HG03571 (cell line): ENCODE results near the gene TPTE.
"Not testable (repeated sequence)": the region's sequence is repeated elsewhere in the genome, so short reads cannot be mapped to it uniquely, and the experiment has no call there.

Source experiments
- ATAC-seq: cut with Tn5 transposase; IDR thresholded peaks from one replicate; pipeline ENCODE4 v1.9.1; 2021; ENCODE audit not compliant: unreplicated experiment

The TPTE gene

GRCh38 chr21:10616535-10616934 is 95.2 kb downstream of the TPTE start:
- no peak for ATAC-seq

- not testable (repeated sequence) for ATAC-seq
Measured at GRCh38 chr21:10617133-10617752, 95.9 kb downstream of the TPTE start.

- no peak for ATAC-seq
Measured at GRCh38 chr21:10627316-10627863, 106.0 kb downstream of the TPTE start.

- ATAC-seq: not testable (repeated sequence)
Measured at GRCh38 chr21:10629239-10629638, 107.9 kb downstream of the TPTE start.

- ATAC-seq: not testable (repeated sequence)
Measured at GRCh38 chr21:10630829-10631228, 109.4 kb downstream of the TPTE start.

GRCh38 chr21:10631316-10631715 is 109.9 kb downstream of the TPTE start:
- not testable (repeated sequence) for ATAC-seq

GRCh38 chr21:10638144-10638543 is 116.8 kb downstream of the TPTE start:
- ATAC-seq: not testable (repeated sequence)

- no peak for ATAC-seq
Measured at GRCh38 chr21:10639123-10639522, 117.7 kb downstream of the TPTE start.

- ATAC-seq: not testable (repeated sequence)
Measured at GRCh38 chr21:10639746-10640145, 118.4 kb downstream of the TPTE start.

GRCh38 chr21:10640446-10640845 is 119.1 kb downstream of the TPTE start:
- no peak for ATAC-seq

- no peak for ATAC-seq
Measured at GRCh38 chr21:10641107-10641506, 119.7 kb downstream of the TPTE start.

GRCh38 chr21:10645667-10646066 is 124.3 kb downstream of the TPTE start:
- not testable (repeated sequence) for ATAC-seq

- ATAC-seq: not testable (repeated sequence)
Measured at GRCh38 chr21:10649350-10650149, 128.2 kb downstream of the TPTE start.

- not testable (repeated sequence) for ATAC-seq
Measured at GRCh38 chr21:10650297-10650696, 128.9 kb downstream of the TPTE start.
